Thymus (tissue), 11 donors: Measurements from ENCODE around the gene SLC22A9. TPM values are rescaled to one million over a fixed set of nuclear protein-coding genes. Genes with fewer than 3 reads are reported as not detected.
"Not testable (repeated sequence)": the region's sequence is repeated elsewhere in the genome, so short reads cannot be mapped to it uniquely, and the experiment has no call there.

ENCODE experiments used
- DNase-seq, 9 donors: peaks; one replicate each; pipeline ENCODE4 v3.0.0-alpha.2; 2013; ENCODE audit warnings: low spot score in 9 of 9, low read depth in 6 of 9, missing footprints in 1 of 9
- H3K27ac ChIP-seq, 2 donors: one replicate each; pipeline ENCODE4 v1.5.1; 2013; ENCODE audit warnings: control low read depth in 1 of 2, low read depth in 1 of 2, low read length in 1 of 2, mild to moderate bottlenecking in 1 of 2, moderate library complexity in 1 of 2
- H3K27me3 ChIP-seq, 2 donors: one replicate each; pipeline ENCODE4 v1.5.1; 2013; ENCODE audit warnings: low read length in 1 of 2; ENCODE audit not compliant: control insufficient read depth in 2 of 2, insufficient read depth in 1 of 2
- H3K36me3 ChIP-seq, 2 donors: one replicate each; pipeline ENCODE4 v1.5.1; 2013; ENCODE audit warnings: low read length in 1 of 2, mild to moderate bottlenecking in 1 of 2, moderate library complexity in 1 of 2; ENCODE audit not compliant: control insufficient read depth in 2 of 2, insufficient read depth in 2 of 2
- H3K4me1 ChIP-seq, 2 donors: one replicate each; pipeline ENCODE4 v1.5.1; 2013; ENCODE audit warnings: low read length in 2 of 2; ENCODE audit not compliant: control insufficient read depth in 2 of 2, insufficient read depth in 2 of 2
- H3K4me3 ChIP-seq, 2 donors: one replicate each; pipeline ENCODE4 v1.5.1; 2013; ENCODE audit warnings: low read length in 2 of 2, control low read depth in 1 of 2, mild to moderate bottlenecking in 1 of 2
- H3K9me3 ChIP-seq, 2 donors: one replicate each; pipeline ENCODE4 v1.5.1; 2013; ENCODE audit warnings: low read length in 1 of 2, mild to moderate bottlenecking in 1 of 2; ENCODE audit not compliant: control insufficient read depth in 2 of 2, insufficient read depth in 1 of 2
- WGBS: extraction: QIAGEN DNeasy Blood & Tissue Kit; methylation state at CpG from one replicate; pipeline ENCODE4 v1.1.7; 2013; 5-methylcytosine and 5-hydroxymethylcytosine counted together
- polyA plus RNA-seq: library from polyadenylated mRNA; stranded (reverse); fragments of 200-250 nt; gene quantifications from one replicate; pipeline ENCODE4 v1.2.3, GENCODE V29; 2013
- total RNA-seq: library from RNA; stranded (reverse); fragments of 120-200 nt; gene quantifications from one replicate; pipeline ENCODE4 v1.2.4, GENCODE V29; 2013
- donor health status: healthy.

The SLC22A9 gene
- total and polyA plus RNA-seq, 2 donors: 0.02 TPM; not detected in 1

DNA sequence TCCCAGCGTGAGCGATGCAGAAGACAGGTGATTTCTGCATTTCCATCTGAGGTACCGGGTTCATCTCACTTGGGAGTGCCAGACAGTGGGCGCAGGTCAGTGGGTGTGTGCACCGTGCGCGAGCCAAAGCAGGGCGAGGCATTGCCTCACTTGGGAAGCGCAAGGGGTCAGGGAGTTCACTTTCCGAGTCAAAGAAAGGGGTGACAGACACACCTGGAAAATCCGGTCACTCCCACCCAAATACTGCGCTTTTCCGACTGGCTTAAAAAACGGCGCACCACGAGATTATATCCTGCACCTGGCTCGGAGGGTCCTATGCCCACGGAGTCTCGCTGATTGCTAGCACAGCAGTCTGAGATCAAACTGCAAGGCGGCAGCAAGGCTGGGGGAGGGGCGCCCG, 65.8 kb downstream of the SLC22A9 start:
- not testable (repeated sequence) for H3K9me3 ChIP-seq, H3K36me3 ChIP-seq, DNase-seq, H3K4me1 ChIP-seq, H3K27ac ChIP-seq, H3K27me3 ChIP-seq, H3K4me3 ChIP-seq
- 86% methylated on average over 21 of the region's 22 CpGs for WGBS

DNA sequence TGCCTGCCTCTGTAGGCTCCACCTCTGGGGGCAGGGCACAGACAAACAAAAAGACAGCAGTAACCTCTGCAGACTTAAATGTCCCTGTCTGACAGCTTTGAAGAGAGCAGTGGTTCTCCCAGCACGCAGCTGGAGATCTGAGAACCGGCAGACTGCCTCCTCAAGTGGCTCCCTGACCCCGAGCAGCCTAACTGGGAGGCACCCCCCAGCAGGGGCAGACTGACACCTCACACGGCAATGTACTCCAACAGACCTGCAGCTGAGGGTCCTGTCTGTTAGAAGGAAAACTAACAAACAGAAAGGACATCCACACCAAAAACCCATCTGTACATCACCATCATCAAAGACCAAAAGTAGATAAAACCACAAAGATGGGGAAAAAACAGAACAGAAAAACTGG, 66.2 kb downstream of the SLC22A9 start:
- not testable (repeated sequence) for H3K9me3 ChIP-seq, H3K4me3 ChIP-seq, H3K4me1 ChIP-seq, H3K36me3 ChIP-seq, H3K27ac ChIP-seq, DNase-seq, H3K27me3 ChIP-seq
- 17% methylated on average over 4 of the region's 4 CpGs for WGBS

DNA sequence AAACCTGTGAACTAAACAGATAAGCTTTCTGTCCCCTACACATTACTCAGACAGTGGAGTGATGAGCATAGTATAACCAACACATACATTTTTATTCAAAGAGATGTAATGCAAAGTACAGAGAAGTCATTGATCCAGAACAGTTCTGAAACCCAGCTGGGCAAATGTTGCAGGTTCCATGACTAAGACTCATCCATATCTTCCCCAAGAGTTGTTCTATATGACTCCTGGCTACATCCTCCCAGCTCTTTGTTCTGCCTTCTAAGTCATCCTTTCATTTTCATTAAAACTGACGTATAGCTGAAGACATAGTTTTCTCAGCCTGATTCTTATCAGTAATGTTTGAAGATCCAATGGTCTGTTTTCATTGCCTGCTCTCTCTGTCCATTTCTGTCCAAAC, 74.1 kb downstream of the SLC22A9 start:
- H3K27ac ChIP-seq: no peak overlapping the region
- H3K9me3 ChIP-seq: no peaks in the 10 kb centered on the region
- no peak for DNase-seq
- no peaks in the 10 kb centered on the region for H3K4me1 ChIP-seq
- no peak overlapping the region for H3K4me3 ChIP-seq
- H3K36me3 ChIP-seq: no peaks in the 10 kb centered on the region
- H3K27me3 ChIP-seq: no peaks in the 10 kb centered on the region
- WGBS: 80% methylated on average over 1 of the region's 1 CpG

DNA sequence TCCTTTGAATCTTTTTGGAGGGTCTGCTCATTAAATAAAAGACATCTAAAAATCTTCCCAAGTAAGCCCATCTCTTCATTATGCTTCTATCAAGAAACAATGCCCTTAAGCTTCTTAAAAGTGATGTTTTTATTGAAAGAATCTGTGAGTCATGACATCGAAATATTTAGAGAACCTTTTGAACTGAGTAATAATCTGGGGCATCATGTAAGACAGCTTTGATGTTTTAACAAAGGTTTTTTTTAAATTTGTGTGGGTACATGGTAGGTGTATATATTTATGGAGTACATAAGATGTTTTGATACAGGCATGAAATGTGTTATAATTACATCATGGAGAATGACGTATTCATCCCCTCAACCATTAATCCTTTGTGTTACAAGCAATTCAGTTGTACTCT, 74.6 kb downstream of the SLC22A9 start:
- Histone ChIP-seq H3K4me1 (no peaks in the 10 kb centered on the region), H3K36me3 (no peaks in the 10 kb centered on the region), H3K9me3 (no peaks in the 10 kb centered on the region), H3K27me3 (no peaks in the 10 kb centered on the region), H3K4me3 (no peak overlapping the region), H3K27ac (no peak overlapping the region)
- WGBS: 92% methylated on average over 2 of the region's 2 CpGs
- no peak for DNase-seq

DNA sequence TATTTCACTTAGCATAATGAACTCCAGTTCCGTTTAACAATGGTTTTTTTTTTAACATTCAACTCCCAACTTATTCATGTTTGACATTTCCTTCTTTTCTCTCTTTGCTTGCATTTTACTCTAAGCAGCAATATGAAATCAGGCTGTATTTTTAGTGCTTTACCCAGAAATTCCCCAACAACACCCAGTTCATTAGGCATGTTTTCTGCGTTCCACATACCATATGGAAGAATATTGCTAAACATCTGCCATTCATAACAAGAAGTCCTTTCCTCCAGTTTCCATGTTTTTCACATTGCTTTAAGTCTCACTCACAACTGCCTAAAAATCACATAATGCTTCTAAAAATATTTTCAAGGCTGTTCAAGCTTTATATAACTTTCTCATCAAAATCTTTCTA, 75.5 kb downstream of the SLC22A9 start:
- Histone ChIP-seq H3K36me3 (no peaks in the 10 kb centered on the region), H3K27ac (no peak overlapping the region), H3K4me3 (no peak overlapping the region), H3K4me1 (no peaks in the 10 kb centered on the region), H3K27me3 (no peaks in the 10 kb centered on the region), H3K9me3 (no peaks in the 10 kb centered on the region)
- 92% methylated on average over 2 of the region's 2 CpGs for WGBS
- no peak for DNase-seq

DNA sequence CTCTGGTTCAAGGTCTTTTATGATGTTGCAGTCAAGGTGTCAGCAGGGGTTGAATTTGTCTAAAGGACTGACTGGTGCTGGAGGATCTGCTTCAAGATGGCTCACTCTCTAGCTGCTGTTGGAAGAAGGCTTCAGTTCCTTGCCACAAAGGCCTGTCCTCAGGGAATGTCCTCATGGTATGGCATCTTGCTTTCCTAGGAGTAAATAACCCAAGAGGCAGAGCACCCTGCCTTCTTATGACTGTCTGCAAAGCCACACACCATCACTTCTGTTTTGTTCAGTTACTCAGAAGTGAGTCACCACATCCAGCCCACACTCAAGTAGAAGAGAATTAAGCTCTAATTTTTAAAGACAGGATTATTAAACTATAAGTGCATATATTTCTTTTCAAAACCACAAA, 76.1 kb downstream of the SLC22A9 start:
- Histone ChIP-seq H3K27ac (no peak overlapping the region), H3K9me3 (no peaks in the 10 kb centered on the region), H3K36me3 (no peaks in the 10 kb centered on the region), H3K27me3 (no peaks in the 10 kb centered on the region), H3K4me1 (no peaks in the 10 kb centered on the region), H3K4me3 (no peak overlapping the region)
- DNase-seq: no peak

DNA sequence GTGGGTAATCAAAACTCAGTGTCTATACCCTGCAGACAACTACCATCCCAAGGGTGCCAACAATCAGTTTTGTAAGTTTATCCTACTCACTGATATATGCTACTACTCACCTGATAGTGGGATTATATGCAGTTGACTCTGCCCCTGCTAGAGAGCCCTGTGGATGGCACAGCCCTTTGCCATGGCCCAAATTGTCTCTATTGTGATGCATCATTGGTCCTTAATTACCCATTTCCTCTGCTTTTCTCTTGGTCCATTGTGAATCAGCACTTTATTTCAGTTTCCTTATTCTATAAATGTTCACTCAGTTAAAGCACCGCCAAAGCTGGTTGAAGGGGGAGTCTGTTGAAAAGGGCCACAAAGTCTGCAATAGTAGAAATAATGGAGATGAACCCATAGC, 79.1 kb downstream of the SLC22A9 start:
- H3K4me1 ChIP-seq: no peaks in the 10 kb centered on the region

DNA sequence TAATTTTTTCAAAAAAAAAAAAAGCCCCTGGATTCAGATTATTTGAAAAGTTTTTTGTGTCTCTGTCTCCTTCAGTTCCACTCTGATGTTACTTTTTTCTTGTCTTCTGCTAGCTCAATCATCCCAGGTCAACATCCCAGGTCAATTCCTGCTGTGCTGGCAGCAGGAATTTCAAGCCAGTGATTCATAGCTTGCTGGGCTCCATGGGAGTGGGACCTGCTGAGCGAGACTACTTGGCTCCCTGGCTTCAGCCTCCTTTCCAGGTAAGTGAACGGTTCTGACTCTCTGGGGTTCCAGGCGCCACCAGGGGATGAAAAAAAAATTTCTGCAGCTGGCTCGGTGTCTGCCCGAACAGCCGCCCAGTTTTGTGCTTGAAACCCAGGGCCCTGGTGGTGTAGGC, 90.0 kb downstream of the SLC22A9 start:
- WGBS: 76% methylated on average over 6 of the region's 6 CpGs
- H3K27me3 ChIP-seq: peaks cover 2 to 3% of the 10 kb centered on the region in 2 donors
- no peaks in the 10 kb centered on the region for H3K36me3 ChIP-seq
- no peak overlapping the region for H3K27ac ChIP-seq
- H3K4me1 ChIP-seq: no peaks in the 10 kb centered on the region
- DNase-seq: no peak
- no peak overlapping the region for H3K4me3 ChIP-seq
- no peaks in the 10 kb centered on the region for H3K9me3 ChIP-seq

More for the DNA sequence above, 79.1 kb downstream of the SLC22A9 start:
- no peak overlapping the region for H3K27ac ChIP-seq
- H3K36me3 ChIP-seq: no peaks in the 10 kb centered on the region
- WGBS: 21% methylated on average over 1 of the region's 1 CpG
- no peaks in the 10 kb centered on the region for H3K27me3 ChIP-seq
- H3K9me3 ChIP-seq: no peaks in the 10 kb centered on the region
- no peak for DNase-seq
- H3K4me3 ChIP-seq: no peak overlapping the region
